Lower leg skin (tissue), 4 donors: ENCODE measurements around the gene NLRP11. TPM values are rescaled to one million over a fixed set of nuclear protein-coding genes. Genes with fewer than 3 reads are reported as not detected.

Experiments
- DNase-seq, 2 donors: peaks; one replicate each; pipeline ENCODE4 v3.0.0-alpha.2; 2019; ENCODE audit warnings: low spot score in 2 of 2
- H3K4me3 ChIP-seq: fragments of 200-600 bp; sonication (generic); 2 replicates; pipeline ENCODE4 v1.5.1; 2017; ENCODE audit warnings: mild to moderate bottlenecking, low read depth; ENCODE audit not compliant: poor library complexity, severe bottlenecking
- POLR2A ChIP-seq, 2 donors: fragments of 450-650 bp; IDR thresholded peaks; one replicate each; pipeline ENCODE4 v1.6.1; 2016 to 2017; ENCODE audit warnings: antibody characterized with exemption in 2 of 2, mild to moderate bottlenecking in 1 of 2, moderate library complexity in 1 of 2
- WGBS, 2 donors: methylation state at CpG; one replicate each; pipeline ENCODE4 v1.1.5; 2018; 5-methylcytosine and 5-hydroxymethylcytosine counted together
- intact Hi-C: fragments of 100-400 bp; cut with DNase I; formaldehyde crosslinking; loops from one replicate; pipeline ENCODE4 v1.15.0; 2023; ENCODE audit warnings: low total_unique reads
- total RNA-seq, 4 donors: library from RNA; depleted of rRNA; stranded (reverse); fragments of >200 nt; gene quantifications; one replicate each; pipeline ENCODE4 v1.1.0, GENCODE V29; 2016
- TF ChIP-seq, protein P1 (sequence below), 3 donors: fragments of 450-650 bp; IDR thresholded peaks; one replicate each; pipeline ENCODE4 v1.5.1; 2016; ENCODE audit warnings: antibody characterized with exemption in 3 of 3, mild to moderate bottlenecking in 3 of 3, moderate library complexity in 2 of 3

Gene NLRP11
- total RNA-seq, 4 donors from 2014 or later = 0.10 TPM; not detected in 3

DNA sequence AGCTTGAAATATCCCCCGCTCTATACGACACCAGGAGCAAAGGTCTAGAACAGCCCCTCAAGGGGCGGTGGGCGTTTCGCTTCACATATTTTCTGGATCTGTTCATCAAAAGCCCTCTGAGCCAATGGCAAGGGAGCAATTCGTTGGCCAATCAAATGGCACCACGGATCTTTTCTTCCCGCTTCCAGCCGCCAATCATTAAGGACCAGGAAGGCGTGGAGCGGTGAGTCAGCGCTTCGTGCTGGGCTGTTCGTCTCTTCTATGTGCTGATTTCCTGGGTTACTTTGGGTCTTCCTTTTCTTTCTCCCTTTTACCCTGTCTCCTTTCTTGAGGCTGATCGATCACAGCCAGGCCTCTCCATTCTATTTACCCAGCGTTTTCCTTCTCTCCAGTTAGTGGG, 4.5 kb upstream of the NLRP11 start, which contains the start of gene NLRP4:
Gene NLRP4, plus strand, starts transcription at position 201 of the 400 bp plus-strand sequence. CDS start 15,541 bp downstream, outside the sequence.
- intact Hi-C loops = no loop called here
- DNase-seq = no peak
- TF ChIP-seq POLR2A (IDR thresholded peaks at IDR 0.05) = no peak
- TF ChIP-seq, protein P1, sequence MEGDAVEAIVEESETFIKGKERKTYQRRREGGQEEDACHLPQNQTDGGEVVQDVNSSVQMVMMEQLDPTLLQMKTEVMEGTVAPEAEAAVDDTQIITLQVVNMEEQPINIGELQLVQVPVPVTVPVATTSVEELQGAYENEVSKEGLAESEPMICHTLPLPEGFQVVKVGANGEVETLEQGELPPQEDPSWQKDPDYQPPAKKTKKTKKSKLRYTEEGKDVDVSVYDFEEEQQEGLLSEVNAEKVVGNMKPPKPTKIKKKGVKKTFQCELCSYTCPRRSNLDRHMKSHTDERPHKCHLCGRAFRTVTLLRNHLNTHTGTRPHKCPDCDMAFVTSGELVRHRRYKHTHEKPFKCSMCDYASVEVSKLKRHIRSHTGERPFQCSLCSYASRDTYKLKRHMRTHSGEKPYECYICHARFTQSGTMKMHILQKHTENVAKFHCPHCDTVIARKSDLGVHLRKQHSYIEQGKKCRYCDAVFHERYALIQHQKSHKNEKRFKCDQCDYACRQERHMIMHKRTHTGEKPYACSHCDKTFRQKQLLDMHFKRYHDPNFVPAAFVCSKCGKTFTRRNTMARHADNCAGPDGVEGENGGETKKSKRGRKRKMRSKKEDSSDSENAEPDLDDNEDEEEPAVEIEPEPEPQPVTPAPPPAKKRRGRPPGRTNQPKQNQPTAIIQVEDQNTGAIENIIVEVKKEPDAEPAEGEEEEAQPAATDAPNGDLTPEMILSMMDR (IDR thresholded peaks at IDR 0.05) = no peak
- WGBS, 2 donors = 91% methylated on average over 16 of the region's 16 CpGs
- H3K4me3 ChIP-seq = no peak within 1 kb of the TSS

DNA sequence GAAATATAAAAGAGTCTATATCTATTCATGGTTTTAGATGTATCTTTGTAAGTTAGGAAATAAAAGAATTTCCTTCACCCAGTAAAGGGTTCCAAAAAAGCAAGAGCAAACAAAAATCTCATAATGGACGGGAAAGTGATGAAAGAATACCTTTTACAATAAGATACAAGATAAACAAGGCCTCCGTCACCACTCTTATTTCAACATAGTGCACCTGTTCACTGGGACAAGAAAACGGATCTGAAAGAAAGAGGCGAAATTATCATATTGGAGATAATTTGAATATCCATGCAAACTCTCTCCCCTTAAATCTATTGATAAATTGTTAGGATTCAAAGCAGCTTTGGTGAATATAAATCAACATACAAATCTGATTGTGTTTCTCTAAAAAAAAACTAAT, 877 bp upstream of the NLRP11 start:
- intact Hi-C loops = no loop called here
- TF ChIP-seq, protein P1 (IDR thresholded peaks at IDR 0.05) = no peak
- no peak for TF ChIP-seq POLR2A (IDR thresholded peaks at IDR 0.05)
- 61 to 83% methylated on average over 4 of the region's 4 CpGs for WGBS, 2 donors
- H3K4me3 ChIP-seq = no peak overlapping the region
- DNase-seq = no peak

DNA sequence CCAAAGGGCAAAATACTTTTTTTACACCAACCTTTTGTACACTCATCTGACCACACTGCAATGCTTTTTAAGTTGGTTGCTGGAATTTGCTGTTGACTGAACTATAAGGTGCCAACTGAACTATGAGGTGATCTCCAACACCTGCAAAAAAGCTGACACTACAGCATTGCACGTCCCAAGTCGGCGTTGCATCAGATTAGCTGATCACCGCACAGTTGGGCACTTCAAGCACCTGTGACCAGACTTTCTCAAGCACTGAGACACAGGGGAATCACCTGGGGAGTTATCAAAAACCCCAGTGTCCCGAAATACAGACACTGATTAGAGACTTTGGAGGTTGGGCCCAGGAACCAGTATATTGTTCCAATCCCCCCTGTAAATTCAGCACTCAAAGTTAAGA, 1.1 kb downstream of the NLRP11 start:
- 76 to 84% methylated on average over 5 of the region's 5 CpGs for WGBS, 2 donors
- no peak for TF ChIP-seq POLR2A (IDR thresholded peaks at IDR 0.05)
- TF ChIP-seq, protein P1 (IDR thresholded peaks at IDR 0.05) = no peak
- intact Hi-C loops = no loop called here
- no peak overlapping the region for H3K4me3 ChIP-seq
- DNase-seq = no peak

DNA sequence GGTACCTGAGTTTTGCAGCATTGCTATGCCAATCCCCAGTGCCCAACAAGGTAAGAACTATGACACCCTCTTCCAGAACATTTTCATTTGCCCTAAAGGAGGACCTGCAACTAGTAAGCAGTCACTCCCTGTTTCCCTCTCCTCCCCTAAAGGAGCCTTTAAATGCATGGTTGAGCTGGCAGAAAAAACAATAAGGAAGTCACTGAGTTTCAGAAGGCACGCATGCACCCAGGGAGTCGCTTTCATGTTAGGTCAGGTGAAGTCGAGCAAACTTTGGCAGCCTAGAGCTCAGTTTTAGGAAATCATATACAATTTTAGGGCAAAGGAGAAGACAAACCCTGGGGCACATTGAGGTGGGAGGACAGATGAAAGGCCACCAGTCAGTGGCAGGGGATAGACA, 11.8 kb downstream of the NLRP11 start:
- 79 to 93% methylated on average over 3 of the region's 3 CpGs for WGBS, 2 donors
- no peak overlapping the region for H3K4me3 ChIP-seq
- DNase-seq = no peak
- intact Hi-C loops = no loop called here
- TF ChIP-seq, protein P1 (IDR thresholded peaks at IDR 0.05) = no peak
- no peak for TF ChIP-seq POLR2A (IDR thresholded peaks at IDR 0.05)

DNA sequence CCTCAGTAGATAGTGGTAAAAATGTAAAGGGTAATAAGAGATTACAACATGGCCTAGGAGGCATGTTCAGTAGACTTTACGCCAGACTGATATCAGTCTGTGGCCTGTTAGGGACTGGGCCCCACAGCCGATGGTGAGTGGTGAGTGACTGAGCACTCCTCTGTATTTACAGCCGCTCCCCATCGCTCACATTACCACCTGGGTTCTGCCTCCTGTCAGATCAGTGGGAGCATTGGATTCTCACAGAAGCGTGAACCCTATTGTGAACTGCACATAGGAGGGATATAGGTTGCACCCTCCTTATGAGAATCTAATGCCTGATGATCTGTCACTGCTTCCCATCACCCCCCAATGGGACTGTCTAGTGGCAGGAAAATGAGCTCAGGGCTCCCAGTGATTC, 17.9 kb downstream of the NLRP11 start:
- intact Hi-C loops = no loop called here
- DNase-seq = no peak
- TF ChIP-seq POLR2A (IDR thresholded peaks at IDR 0.05) = no peak
- H3K4me3 ChIP-seq = no peak overlapping the region
- 92 to 93% methylated on average over 5 of the region's 5 CpGs for WGBS, 2 donors

DNA sequence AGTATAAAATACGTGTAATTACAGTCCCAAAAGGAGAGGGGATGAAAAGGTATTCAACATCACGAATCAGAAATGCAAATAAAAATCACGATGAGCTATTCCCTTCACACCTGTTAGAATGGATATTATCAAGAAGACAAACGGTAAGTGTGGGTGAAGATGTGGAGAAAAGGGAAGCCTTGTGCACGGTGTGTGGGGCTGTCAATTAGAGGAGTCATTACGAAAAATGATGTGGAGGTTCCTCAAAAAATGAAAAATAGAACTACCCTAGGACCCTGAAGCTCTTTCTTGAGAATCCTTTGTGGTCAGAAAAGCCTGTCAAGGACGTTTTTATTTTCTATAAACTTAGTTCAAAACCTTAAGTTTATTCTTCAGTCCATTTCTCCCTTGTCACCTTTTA, 19.4 kb downstream of the NLRP11 start:
- intact Hi-C loops = no loop called here
- 51 to 57% methylated on average over 7 of the region's 7 CpGs for WGBS, 2 donors
- TF ChIP-seq, protein P1 (IDR thresholded peaks at IDR 0.05) = no peak
- TF ChIP-seq POLR2A (IDR thresholded peaks at IDR 0.05) = no peak
- no peak for DNase-seq
- no peak overlapping the region for H3K4me3 ChIP-seq
